Panc1 (cell line): ENCODE data around the gene PAOX.

Experiments used
- POLR2AphosphoS5 ChIP-seq: IDR thresholded peaks from 2 replicates; pipeline ENCODE4 v1.6.1; 2012; ENCODE audit warnings: mild to moderate bottlenecking, low read depth, low read length, moderate library complexity
- TF ChIP-seq, protein P1 (sequence below): fragments of 450-650 bp; IDR thresholded peaks from 2 replicates; pipeline ENCODE4 v1.5.1; 2017; ENCODE audit warnings: mild to moderate bottlenecking
- TF ChIP-seq, protein P2 (sequence below), 2 experiments: IDR thresholded peaks; 2 replicates each; pipeline ENCODE4 v1.6.1; 2011 to 2012; ENCODE audit warnings: low read depth in 2 of 2, control low read depth in 1 of 2, low read length in 1 of 2, mild to moderate bottlenecking in 1 of 2, moderate library complexity in 1 of 2; ENCODE audit not compliant: insufficient read depth in 1 of 2

GRCh38 chr10:133394801-133395221, 15.7 kb downstream of the PAOX start:
- TF ChIP-seq, protein P1, sequence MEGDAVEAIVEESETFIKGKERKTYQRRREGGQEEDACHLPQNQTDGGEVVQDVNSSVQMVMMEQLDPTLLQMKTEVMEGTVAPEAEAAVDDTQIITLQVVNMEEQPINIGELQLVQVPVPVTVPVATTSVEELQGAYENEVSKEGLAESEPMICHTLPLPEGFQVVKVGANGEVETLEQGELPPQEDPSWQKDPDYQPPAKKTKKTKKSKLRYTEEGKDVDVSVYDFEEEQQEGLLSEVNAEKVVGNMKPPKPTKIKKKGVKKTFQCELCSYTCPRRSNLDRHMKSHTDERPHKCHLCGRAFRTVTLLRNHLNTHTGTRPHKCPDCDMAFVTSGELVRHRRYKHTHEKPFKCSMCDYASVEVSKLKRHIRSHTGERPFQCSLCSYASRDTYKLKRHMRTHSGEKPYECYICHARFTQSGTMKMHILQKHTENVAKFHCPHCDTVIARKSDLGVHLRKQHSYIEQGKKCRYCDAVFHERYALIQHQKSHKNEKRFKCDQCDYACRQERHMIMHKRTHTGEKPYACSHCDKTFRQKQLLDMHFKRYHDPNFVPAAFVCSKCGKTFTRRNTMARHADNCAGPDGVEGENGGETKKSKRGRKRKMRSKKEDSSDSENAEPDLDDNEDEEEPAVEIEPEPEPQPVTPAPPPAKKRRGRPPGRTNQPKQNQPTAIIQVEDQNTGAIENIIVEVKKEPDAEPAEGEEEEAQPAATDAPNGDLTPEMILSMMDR: no peak
- TF ChIP-seq POLR2AphosphoS5: no peak
- TF ChIP-seq, protein P2, sequence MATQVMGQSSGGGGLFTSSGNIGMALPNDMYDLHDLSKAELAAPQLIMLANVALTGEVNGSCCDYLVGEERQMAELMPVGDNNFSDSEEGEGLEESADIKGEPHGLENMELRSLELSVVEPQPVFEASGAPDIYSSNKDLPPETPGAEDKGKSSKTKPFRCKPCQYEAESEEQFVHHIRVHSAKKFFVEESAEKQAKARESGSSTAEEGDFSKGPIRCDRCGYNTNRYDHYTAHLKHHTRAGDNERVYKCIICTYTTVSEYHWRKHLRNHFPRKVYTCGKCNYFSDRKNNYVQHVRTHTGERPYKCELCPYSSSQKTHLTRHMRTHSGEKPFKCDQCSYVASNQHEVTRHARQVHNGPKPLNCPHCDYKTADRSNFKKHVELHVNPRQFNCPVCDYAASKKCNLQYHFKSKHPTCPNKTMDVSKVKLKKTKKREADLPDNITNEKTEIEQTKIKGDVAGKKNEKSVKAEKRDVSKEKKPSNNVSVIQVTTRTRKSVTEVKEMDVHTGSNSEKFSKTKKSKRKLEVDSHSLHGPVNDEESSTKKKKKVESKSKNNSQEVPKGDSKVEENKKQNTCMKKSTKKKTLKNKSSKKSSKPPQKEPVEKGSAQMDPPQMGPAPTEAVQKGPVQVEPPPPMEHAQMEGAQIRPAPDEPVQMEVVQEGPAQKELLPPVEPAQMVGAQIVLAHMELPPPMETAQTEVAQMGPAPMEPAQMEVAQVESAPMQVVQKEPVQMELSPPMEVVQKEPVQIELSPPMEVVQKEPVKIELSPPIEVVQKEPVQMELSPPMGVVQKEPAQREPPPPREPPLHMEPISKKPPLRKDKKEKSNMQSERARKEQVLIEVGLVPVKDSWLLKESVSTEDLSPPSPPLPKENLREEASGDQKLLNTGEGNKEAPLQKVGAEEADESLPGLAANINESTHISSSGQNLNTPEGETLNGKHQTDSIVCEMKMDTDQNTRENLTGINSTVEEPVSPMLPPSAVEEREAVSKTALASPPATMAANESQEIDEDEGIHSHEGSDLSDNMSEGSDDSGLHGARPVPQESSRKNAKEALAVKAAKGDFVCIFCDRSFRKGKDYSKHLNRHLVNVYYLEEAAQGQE (IDR thresholded peaks at IDR 0.05; ENCODE audit: insufficient read depth in 1 of 2, low read depth in 2 of 2, low read length in 1 of 2): no peak
